ENCODE data around the gene ZNF837. TPM values are rescaled to one million over a fixed set of nuclear protein-coding genes. Genes with fewer than 3 reads are reported as not detected.
A peak's percentile ranks its signal among the peaks of the same experiment; 100 is the strongest.

Gene ZNF837
- total RNA-seq, 1 experiment from 2014 or later: 2.5 TPM

- no peak overlapping the region for H3K27ac ChIP-seq
- DNase-seq (ENCODE audit: low read depth in 1 of 2, low spot score in 2 of 2): no peak
- H3K4me3 ChIP-seq: no peak overlapping the region
- H3K27me3 ChIP-seq (replicated peaks): no peaks in the 10 kb centered on the region
- H3K36me3 ChIP-seq: peaks cover 16% of the 10 kb centered on the region
- no peaks in the 10 kb centered on the region for H3K9me3 ChIP-seq (replicated peaks)
- H3K4me1 ChIP-seq (replicated peaks): peaks cover 14% of the 10 kb centered on the region
Observed at GRCh38 chr19:58345558-58345957, 35.3 kb downstream of the ZNF837 start.

- Histone ChIP-seq H3K27me3 (replicated peaks) (no peaks in the 10 kb centered on the region), H3K36me3 (peaks cover 52% of the 10 kb centered on the region), H3K9me3 (replicated peaks) (peaks cover 10% of the 10 kb centered on the region; the same call in 1 of the 2 replicates), H3K27ac (no peak overlapping the region), H3K4me1 (replicated peaks) (no peaks in the 10 kb centered on the region), H3K4me3 (no peak overlapping the region)
- DNase-seq (ENCODE audit: low read depth in 1 of 2, low spot score in 2 of 2): no peak
Observed at GRCh38 chr19:58338825-58339558, 41.8 kb downstream of the ZNF837 start.

- Histone ChIP-seq H3K27ac (no peak overlapping the region), H3K4me3 (no peak overlapping the region), H3K4me1 (replicated peaks) (no peaks in the 10 kb centered on the region), H3K27me3 (replicated peaks) (no peaks in the 10 kb centered on the region), H3K9me3 (replicated peaks) (peaks cover 10% of the 10 kb centered on the region; the same call in 1 of the 2 replicates), H3K36me3 (peaks cover 52% of the 10 kb centered on the region)
- no peak for DNase-seq (ENCODE audit: low read depth in 1 of 2, low spot score in 2 of 2)
Observed at GRCh38 chr19:58338336-58338735, 42.5 kb downstream of the ZNF837 start.

GRCh38 chr19:58336820-58337219 lies 44.0 kb downstream of the ZNF837 start:
- H3K36me3 ChIP-seq: peaks cover 46% of the 10 kb centered on the region
- H3K9me3 ChIP-seq (replicated peaks): peaks cover 10% of the 10 kb centered on the region; the same call in 1 of the 2 replicates
- H3K27ac ChIP-seq: no peak overlapping the region
- DNase-seq (ENCODE audit: low read depth in 1 of 2, low spot score in 2 of 2): no peak
- no peak overlapping the region for H3K4me3 ChIP-seq
- no peaks in the 10 kb centered on the region for H3K27me3 ChIP-seq (replicated peaks)
- no peaks in the 10 kb centered on the region for H3K4me1 ChIP-seq (replicated peaks)

- Histone ChIP-seq H3K4me1 (replicated peaks) (no peaks in the 10 kb centered on the region), H3K27ac (no peak overlapping the region), H3K9me3 (replicated peaks) (peaks cover 10% of the 10 kb centered on the region; the same call in 1 of the 2 replicates), H3K27me3 (replicated peaks) (no peaks in the 10 kb centered on the region), H3K4me3 (no peak overlapping the region), H3K36me3 (peaks cover 44% of the 10 kb centered on the region)
- no peak for DNase-seq (ENCODE audit: low read depth in 1 of 2, low spot score in 2 of 2)
Observed at GRCh38 chr19:58336216-58336615, 44.6 kb downstream of the ZNF837 start.

- no peak overlapping the region for H3K4me3 ChIP-seq
- H3K4me1 ChIP-seq (replicated peaks): no peaks in the 10 kb centered on the region
- H3K27me3 ChIP-seq (replicated peaks): no peaks in the 10 kb centered on the region
- H3K9me3 ChIP-seq (replicated peaks): peaks cover 10% of the 10 kb centered on the region; the same call in 1 of the 2 replicates
- H3K36me3 ChIP-seq: peaks cover 40% of the 10 kb centered on the region
- H3K27ac ChIP-seq: no peak overlapping the region
- no peak for DNase-seq (ENCODE audit: low read depth in 1 of 2, low spot score in 2 of 2)
Observed at GRCh38 chr19:58335630-58336029, 45.2 kb downstream of the ZNF837 start.

- H3K36me3 ChIP-seq: peaks cover 38% of the 10 kb centered on the region
- H3K4me1 ChIP-seq (replicated peaks): no peaks in the 10 kb centered on the region
Observed at GRCh38 chr19:58334691-58335249, 46.1 kb downstream of the ZNF837 start.

GRCh38 chr19:58332697-58333096 lies 48.1 kb downstream of the ZNF837 start:
- peaks cover 7% of the 10 kb centered on the region for H3K4me1 ChIP-seq (replicated peaks)
- no peak overlapping the region for H3K27ac ChIP-seq
- no peak overlapping the region for H3K4me3 ChIP-seq
- peaks cover 18% of the 10 kb centered on the region for H3K36me3 ChIP-seq
- no peak for DNase-seq (ENCODE audit: low read depth in 1 of 2, low spot score in 2 of 2)
- no peaks in the 10 kb centered on the region for H3K27me3 ChIP-seq (replicated peaks)
- H3K9me3 ChIP-seq (replicated peaks): no peaks in the 10 kb centered on the region

More at GRCh38 chr19:58334691-58335249, 46.1 kb downstream of the ZNF837 start:
- Histone ChIP-seq H3K9me3 (replicated peaks) (peaks cover 10% of the 10 kb centered on the region; the same call in 1 of the 2 replicates), H3K27me3 (replicated peaks) (no peaks in the 10 kb centered on the region), H3K4me3 (no peak overlapping the region), H3K27ac (no peak overlapping the region)
- no peak for DNase-seq (ENCODE audit: low read depth in 1 of 2, low spot score in 2 of 2)

- Histone ChIP-seq H3K4me3 (no peak overlapping the region), H3K27ac (no peak overlapping the region), H3K36me3 (peaks cover 5% of the 10 kb centered on the region; the same call in 1 of the 2 replicates), H3K4me1 (replicated peaks) (peaks cover 11% of the 10 kb centered on the region), H3K9me3 (replicated peaks) (no peaks in the 10 kb centered on the region), H3K27me3 (replicated peaks) (no peaks in the 10 kb centered on the region)
- no peak for DNase-seq (ENCODE audit: low read depth in 1 of 2, low spot score in 2 of 2)
Observed at GRCh38 chr19:58330458-58330857, 50.4 kb downstream of the ZNF837 start.

- peaks cover 11% of the 10 kb centered on the region for H3K4me1 ChIP-seq (replicated peaks)
- no peak for DNase-seq (ENCODE audit: low read depth in 1 of 2, low spot score in 2 of 2)
- no peaks in the 10 kb centered on the region for H3K9me3 ChIP-seq (replicated peaks)
- no peak overlapping the region for H3K27ac ChIP-seq
- no peaks in the 10 kb centered on the region; the same call in 1 of the 2 replicates for H3K36me3 ChIP-seq
- H3K27me3 ChIP-seq (replicated peaks): no peaks in the 10 kb centered on the region
- no peak overlapping the region for H3K4me3 ChIP-seq
Observed at GRCh38 chr19:58328999-58329398, 51.8 kb downstream of the ZNF837 start.

GRCh38 chr19:58326914-58327726 lies 53.7 kb downstream of the ZNF837 start, which contains the start of gene ZSCAN22:
Gene ZSCAN22, plus strand, starts transcription at chr19:58326994. Its CDS starts 7,809 bp downstream, at chr19:58334803.
- H3K4me3 ChIP-seq: peak within 1 kb of the TSS; percentile 82
- no peaks in the 10 kb centered on the region for H3K27me3 ChIP-seq (replicated peaks)
- H3K9me3 ChIP-seq (replicated peaks): no peaks in the 10 kb centered on the region

GRCh38 chr19:58326501-58326913 lies 54.3 kb downstream of the ZNF837 start:
- H3K9me3 ChIP-seq (replicated peaks): 0 out of 2 replicates have a peak, but pooled peaks cover 2% of the 10 kb centered on the region
- peaks cover 7% of the 10 kb centered on the region for H3K36me3 ChIP-seq
- H3K4me3 ChIP-seq: peak overlapping the region; percentile 82
- H3K27me3 ChIP-seq (replicated peaks): no peaks in the 10 kb centered on the region
- H3K4me1 ChIP-seq (replicated peaks): peaks cover 11% of the 10 kb centered on the region
- no peak for DNase-seq (ENCODE audit: low read depth in 1 of 2, low spot score in 2 of 2)
- no peak overlapping the region for H3K27ac ChIP-seq

More at GRCh38 chr19:58326914-58327726, 53.7 kb downstream of the ZNF837 start, which contains the start of gene ZSCAN22:
- peaks cover 11% of the 10 kb centered on the region for H3K4me1 ChIP-seq (replicated peaks)
- DNase-seq (ENCODE audit: low read depth in 1 of 2, low spot score in 2 of 2): peak; percentile 96 to 97
- H3K27ac ChIP-seq: peak within 1 kb of the TSS; percentile 65
- peaks cover 5% of the 10 kb centered on the region for H3K36me3 ChIP-seq

- Histone ChIP-seq H3K4me1 (replicated peaks) (peaks cover 11% of the 10 kb centered on the region), H3K27ac (no peak overlapping the region), H3K4me3 (peak overlapping the region; percentile 82), H3K27me3 (replicated peaks) (no peaks in the 10 kb centered on the region), H3K36me3 (peaks cover 7% of the 10 kb centered on the region), H3K9me3 (replicated peaks) (0 out of 2 replicates have a peak, but pooled peaks cover 2% of the 10 kb centered on the region)
- DNase-seq (ENCODE audit: low read depth in 1 of 2, low spot score in 2 of 2): no peak
Observed at GRCh38 chr19:58325311-58326022, 55.4 kb downstream of the ZNF837 start.

Measured in SJSA1 (cell line).